Immature natural killer cell (primary cell): ENCODE data around the gene ALOX5AP. TPM values are rescaled to one million over a fixed set of nuclear protein-coding genes. Genes with fewer than 3 reads are reported as not detected.

Experiments
- DNase-seq, 3 donors: peaks; one replicate each; pipeline ENCODE4 v3.0.0; 2022; ENCODE audit warnings: mixed read lengths in 1 of 3
- H3K27ac Mint-ChIP-seq, 6 donors: one replicate each; pipeline ENCODE4 v1.8.0; 2020; ENCODE audit warnings: mixed read lengths in 6 of 6, mild to moderate bottlenecking in 5 of 6, inconsistent platforms in 4 of 6, moderate library complexity in 3 of 6
- H3K27me3 Mint-ChIP-seq, 3 donors: one replicate each; pipeline ENCODE4 v1.8.0; 2020 to 2021; ENCODE audit warnings: low read depth in 3 of 3, mild to moderate bottlenecking in 3 of 3, mixed read lengths in 3 of 3, moderate library complexity in 3 of 3, inconsistent platforms in 1 of 3
- H3K36me3 Mint-ChIP-seq, 3 donors: one replicate each; pipeline ENCODE4 v1.8.0; 2020; ENCODE audit warnings: mixed read lengths in 3 of 3, inconsistent platforms in 2 of 3, mild to moderate bottlenecking in 2 of 3
- H3K4me1 Mint-ChIP-seq, 2 donors: one replicate each; pipeline ENCODE4 v1.8.0; 2020; ENCODE audit warnings: inconsistent platforms in 2 of 2, mild to moderate bottlenecking in 2 of 2, mixed read lengths in 2 of 2, moderate library complexity in 1 of 2
- H3K4me3 Mint-ChIP-seq, 5 donors: one replicate each; pipeline ENCODE4 v1.8.0; 2020; ENCODE audit warnings: mild to moderate bottlenecking in 5 of 5, mixed read lengths in 5 of 5, inconsistent platforms in 3 of 5, moderate library complexity in 3 of 5
- H3K9me3 Mint-ChIP-seq, 6 donors: one replicate each; pipeline ENCODE4 v1.8.0; 2020; ENCODE audit warnings: mild to moderate bottlenecking in 6 of 6, mixed read lengths in 6 of 6, inconsistent platforms in 4 of 6, moderate library complexity in 3 of 6
- polyA plus RNA-seq, 3 donors: library from polyadenylated mRNA; unstranded; fragments of 300-500 nt; fragmentation: Illumina TruSeq; gene quantifications; one replicate each; pipeline ENCODE4 v1.2.3, GENCODE V29; 2021

ALOX5AP gene
- polyA plus RNA-seq, 3 donors from 2014 or later: 449 to 804 (median 530) TPM

- peaks cover 23 to 29% of the 10 kb centered on the region in 2 donors for H3K4me1 Mint-ChIP-seq
- peaks cover 0 to 2% (median 0%) of the 10 kb centered on the region in 3 donors for H3K27me3 Mint-ChIP-seq
- peak overlapping the region in 2 of 6 donors; percentile 26 to 73 for H3K27ac Mint-ChIP-seq
Observed at GRCh38 chr13:30720172-30720869, 15.0 kb upstream of the ALOX5AP start.

GRCh38 chr13:30721936-30722335 is 13.4 kb upstream of the ALOX5AP start:
- DNase-seq: no peak
- no peaks in the 10 kb centered on the region for H3K9me3 Mint-ChIP-seq
- peaks cover 23 to 29% of the 10 kb centered on the region in 2 donors for H3K4me1 Mint-ChIP-seq
- H3K27ac Mint-ChIP-seq: peak overlapping the region in 2 of 6 donors; percentile 34 to 50
- H3K36me3 Mint-ChIP-seq: peaks cover 0 to 4% (median 4%) of the 10 kb centered on the region in 3 donors
- peaks cover 0 to 4% (median 0%) of the 10 kb centered on the region in 3 donors for H3K27me3 Mint-ChIP-seq
- no peak overlapping the region for H3K4me3 Mint-ChIP-seq

More at GRCh38 chr13:30720172-30720869, 15.0 kb upstream of the ALOX5AP start:
- DNase-seq: peak in 2 of 3 donors; percentile 28 to 32
- H3K9me3 Mint-ChIP-seq: no peaks in the 10 kb centered on the region
- peaks cover 0 to 4% (median 4%) of the 10 kb centered on the region in 3 donors for H3K36me3 Mint-ChIP-seq
- peak overlapping the region in 4 of 5 donors; percentile 25 to 56 (median 46) for H3K4me3 Mint-ChIP-seq

- H3K36me3 Mint-ChIP-seq: peaks cover 0 to 4% (median 4%) of the 10 kb centered on the region in 3 donors
- H3K9me3 Mint-ChIP-seq: no peaks in the 10 kb centered on the region
- H3K4me1 Mint-ChIP-seq: peaks cover 23 to 29% of the 10 kb centered on the region in 2 donors
- H3K4me3 Mint-ChIP-seq: no peak overlapping the region
- no peak for DNase-seq
- peaks cover 0 to 4% (median 0%) of the 10 kb centered on the region in 3 donors for H3K27me3 Mint-ChIP-seq
- H3K27ac Mint-ChIP-seq: no peak overlapping the region
Observed at GRCh38 chr13:30722361-30722760, 13.0 kb upstream of the ALOX5AP start.

- Mint-ChIP-seq H3K4me1 (peaks cover 23 to 25% of the 10 kb centered on the region in 2 donors), H3K27ac (no peak overlapping the region), H3K4me3 (no peak overlapping the region), H3K9me3 (no peaks in the 10 kb centered on the region), H3K27me3 (peaks cover 0 to 4% (median 0%) of the 10 kb centered on the region in 3 donors), H3K36me3 (peaks cover 0 to 4% (median 4%) of the 10 kb centered on the region in 3 donors)
- DNase-seq: no peak
Observed at GRCh38 chr13:30724778-30725177, 10.6 kb upstream of the ALOX5AP start.

- peaks cover 0 to 4% (median 0%) of the 10 kb centered on the region in 3 donors for H3K27me3 Mint-ChIP-seq
- H3K36me3 Mint-ChIP-seq: peaks cover 0 to 4% (median 4%) of the 10 kb centered on the region in 3 donors
- H3K4me1 Mint-ChIP-seq: peaks cover 17 to 25% of the 10 kb centered on the region in 2 donors
- no peak overlapping the region for H3K4me3 Mint-ChIP-seq
- no peak for DNase-seq
- no peaks in the 10 kb centered on the region for H3K9me3 Mint-ChIP-seq
- H3K27ac Mint-ChIP-seq: no peak overlapping the region
Observed at GRCh38 chr13:30725326-30726085, 9.8 kb upstream of the ALOX5AP start.

- Mint-ChIP-seq H3K9me3 (no peaks in the 10 kb centered on the region), H3K27me3 (peaks cover 0 to 4% (median 2%) of the 10 kb centered on the region in 3 donors), H3K36me3 (peaks cover 0 to 4% (median 4%) of the 10 kb centered on the region in 3 donors), H3K4me3 (no peak overlapping the region), H3K4me1 (peaks cover 10 to 18% of the 10 kb centered on the region in 2 donors), H3K27ac (no peak overlapping the region)
- no peak for DNase-seq
Observed at GRCh38 chr13:30726192-30726591, 9.2 kb upstream of the ALOX5AP start.

GRCh38 chr13:30727491-30728355 is 7.6 kb upstream of the ALOX5AP start:
- Mint-ChIP-seq H3K4me3 (no peak overlapping the region), H3K4me1 (peaks cover 0 to 9% of the 10 kb centered on the region in 2 donors), H3K27ac (no peak overlapping the region), H3K9me3 (no peaks in the 10 kb centered on the region), H3K36me3 (peaks cover 0 to 4% (median 4%) of the 10 kb centered on the region in 3 donors), H3K27me3 (peaks cover 0 to 4% (median 4%) of the 10 kb centered on the region in 3 donors)
- DNase-seq: no peak

- Mint-ChIP-seq H3K27me3 (peaks cover 0 to 6% (median 4%) of the 10 kb centered on the region in 3 donors), H3K4me1 (peaks cover 8 to 18% of the 10 kb centered on the region in 2 donors)
Observed at GRCh38 chr13:30729801-30730200, 5.5 kb upstream of the ALOX5AP start.

GRCh38 chr13:30730526-30730925 is 4.8 kb upstream of the ALOX5AP start:
- peak overlapping the region in 2 of 6 donors; percentile 31 to 81 for H3K27ac Mint-ChIP-seq
- H3K4me1 Mint-ChIP-seq: peaks cover 15 to 25% of the 10 kb centered on the region in 2 donors
- peaks cover 0 to 12% (median 3%) of the 10 kb centered on the region in 3 donors for H3K27me3 Mint-ChIP-seq
- peak overlapping the region in 1 of 5 donors; percentile 28 for H3K4me3 Mint-ChIP-seq
- no peaks in the 10 kb centered on the region for H3K9me3 Mint-ChIP-seq
- no peak for DNase-seq
- peaks cover 0 to 4% (median 0%) of the 10 kb centered on the region in 3 donors for H3K36me3 Mint-ChIP-seq

More at GRCh38 chr13:30729801-30730200, 5.5 kb upstream of the ALOX5AP start:
- no peak overlapping the region for H3K4me3 Mint-ChIP-seq
- H3K9me3 Mint-ChIP-seq: no peaks in the 10 kb centered on the region
- peak in 2 of 3 donors; percentile 23 to 26 for DNase-seq
- peaks cover 0 to 6% (median 4%) of the 10 kb centered on the region in 3 donors for H3K36me3 Mint-ChIP-seq
- H3K27ac Mint-ChIP-seq: peak overlapping the region in 3 of 6 donors; percentile 15 to 81 (median 33)

- H3K27ac Mint-ChIP-seq: no peak overlapping the region
- H3K36me3 Mint-ChIP-seq: peaks cover 0 to 4% (median 0%) of the 10 kb centered on the region in 3 donors
- H3K9me3 Mint-ChIP-seq: no peaks in the 10 kb centered on the region
- H3K4me1 Mint-ChIP-seq: peaks cover 25 to 33% of the 10 kb centered on the region in 2 donors
- no peak overlapping the region for H3K4me3 Mint-ChIP-seq
- H3K27me3 Mint-ChIP-seq: peaks cover 0 to 13% (median 3%) of the 10 kb centered on the region in 3 donors
- no peak for DNase-seq
Observed at GRCh38 chr13:30731361-30732045, 3.8 kb upstream of the ALOX5AP start.

GRCh38 chr13:30732046-30732390 is 3.3 kb upstream of the ALOX5AP start:
- peaks cover 0 to 13% (median 0%) of the 10 kb centered on the region in 3 donors for H3K27me3 Mint-ChIP-seq
- H3K36me3 Mint-ChIP-seq: peaks cover 0 to 4% (median 0%) of the 10 kb centered on the region in 3 donors
- H3K4me3 Mint-ChIP-seq: no peak overlapping the region
- peaks cover 30 to 38% of the 10 kb centered on the region in 2 donors for H3K4me1 Mint-ChIP-seq
- no peak for DNase-seq
- H3K27ac Mint-ChIP-seq: peak overlapping the region in 1 of 6 donors; percentile 38
- H3K9me3 Mint-ChIP-seq: no peaks in the 10 kb centered on the region

- peak overlapping the region; percentile 88 to 97 (median 89) for H3K4me3 Mint-ChIP-seq
Observed at GRCh38 chr13:30734439-30734838, 904 bp upstream of the ALOX5AP start.

More at GRCh38 chr13:30734439-30734838, 904 bp upstream of the ALOX5AP start:
- peaks cover 54 to 63% of the 10 kb centered on the region in 2 donors for H3K4me1 Mint-ChIP-seq
- no peaks in the 10 kb centered on the region for H3K9me3 Mint-ChIP-seq
- H3K27me3 Mint-ChIP-seq: peaks cover 2 to 13% (median 3%) of the 10 kb centered on the region in 3 donors
- peak overlapping the region; percentile 94 to 98 (median 96) for H3K27ac Mint-ChIP-seq
- H3K36me3 Mint-ChIP-seq: peaks cover 0 to 7% (median 0%) of the 10 kb centered on the region in 3 donors
- DNase-seq: no peak
